Measurements from ENCODE around the gene MAML2. TPM values are rescaled to one million over a fixed set of nuclear protein-coding genes. Genes with fewer than 3 reads are reported as not detected.

MAML2 gene
- total and polyA plus RNA-seq, 8 donors, result 2.4 to 11.8 (median 4.1) TPM

- peaks cover 0 to 20% (median 0%) of the 10 kb centered on the region in 3 donors for H3K4me1 ChIP-seq
- WGBS, 2 donors, result 64 to 67% methylated on average over 3 of the region's 3 CpGs
Measured at GRCh38 chr11:96316869-96317268, 26.1 kb downstream of the MAML2 start.

GRCh38 chr11:96315476-96315875, 27.5 kb downstream of the MAML2 start:
- no peaks in the 10 kb centered on the region for H3K9me3 ChIP-seq
- no peak for ATAC-seq

More at GRCh38 chr11:96316869-96317268, 26.1 kb downstream of the MAML2 start:
- no peaks in the 10 kb centered on the region for H3K36me3 ChIP-seq
- no peaks in the 10 kb centered on the region for H3K9me3 ChIP-seq
- FAIRE-seq, result no peak
- H3K27ac ChIP-seq, result no peak overlapping the region
- H3K4me3 ChIP-seq, result no peak overlapping the region
- TF ChIP-seq CTCF (IDR thresholded peaks at IDR 0.05), result no peak
- no peak for ATAC-seq
- DNase-seq, result no peak
- intact Hi-C loops (cut with DNase I), result no loop called here
- H3K27me3 ChIP-seq, result no peaks in the 10 kb centered on the region

GRCh38 chr11:96314326-96315020, 28.5 kb downstream of the MAML2 start:
- Histone ChIP-seq H3K9me3 (no peaks in the 10 kb centered on the region), H3K4me3 (no peak overlapping the region), H3K27ac (peak overlapping the region in 3 of 4 donors; percentile 40 to 72 (median 67)), H3K27me3 (no peaks in the 10 kb centered on the region), H3K36me3 (no peaks in the 10 kb centered on the region), H3K4me1 (peaks cover 0 to 33% (median 9%) of the 10 kb centered on the region in 3 donors)
- FAIRE-seq, result no peak
- WGBS, 2 donors, result 41 to 56% methylated on average over 4 of the region's 4 CpGs
- DNase-seq, result no peak
- peak in 3 of 4 donors; percentile 58 to 67 (median 58) for ATAC-seq
- no peak for TF ChIP-seq CTCF (IDR thresholded peaks at IDR 0.05)
- intact Hi-C loops (cut with DNase I), result no loop called here

More at GRCh38 chr11:96315476-96315875, 27.5 kb downstream of the MAML2 start:
- FAIRE-seq (no peak), DNase-seq (no peak)
- Histone ChIP-seq H3K27ac (peak overlapping the region in 2 of 4 donors; percentile 67 to 72), H3K27me3 (no peaks in the 10 kb centered on the region), H3K4me1 (peaks cover 0 to 33% (median 9%) of the 10 kb centered on the region in 3 donors), H3K36me3 (no peaks in the 10 kb centered on the region), H3K4me3 (no peak overlapping the region)
- TF ChIP-seq CTCF (IDR thresholded peaks at IDR 0.05), result no peak
- intact Hi-C loops (cut with DNase I), result no loop called here
- WGBS, 2 donors, result 73 to 76% methylated on average over 1 of the region's 1 CpG

- no peak for ATAC-seq
- Histone ChIP-seq H3K27ac (peak overlapping the region in 3 of 4 donors; percentile 27 to 67 (median 40)), H3K4me3 (no peak overlapping the region), H3K9me3 (no peaks in the 10 kb centered on the region), H3K36me3 (no peaks in the 10 kb centered on the region), H3K4me1 (peaks cover 0 to 33% (median 9%) of the 10 kb centered on the region in 3 donors), H3K27me3 (no peaks in the 10 kb centered on the region)
- FAIRE-seq, result no peak
- 72 to 74% methylated on average over 6 of the region's 6 CpGs for WGBS, 2 donors
- TF ChIP-seq CTCF (IDR thresholded peaks at IDR 0.05), result no peak
- intact Hi-C loops (cut with DNase I), result no loop called here
- no peak for DNase-seq
Measured at GRCh38 chr11:96313163-96313562, 29.8 kb downstream of the MAML2 start.

GRCh38 chr11:96311120-96311568, 31.9 kb downstream of the MAML2 start:
- no peak overlapping the region for H3K4me3 ChIP-seq
- intact Hi-C loops (cut with DNase I), result no loop called here
- DNase-seq, result no peak
- H3K4me1 ChIP-seq, result peaks cover 7 to 43% (median 12%) of the 10 kb centered on the region in 3 donors
- no peaks in the 10 kb centered on the region for H3K36me3 ChIP-seq
- peak in 2 of 4 donors; percentile 42 to 45 for ATAC-seq
- H3K27me3 ChIP-seq, result no peaks in the 10 kb centered on the region
- FAIRE-seq, result no peak
- no peak for TF ChIP-seq CTCF (IDR thresholded peaks at IDR 0.05)
- H3K27ac ChIP-seq, result peak overlapping the region in 2 of 4 donors; percentile 27 to 30
- 18 to 27% methylated on average over 2 of the region's 2 CpGs for WGBS, 2 donors
- H3K9me3 ChIP-seq, result no peaks in the 10 kb centered on the region

Measured in pancreas (tissue), 10 donors.